ENCODE measurements around the gene IP6K1. TPM values are rescaled to one million over a fixed set of nuclear protein-coding genes. Genes with fewer than 3 reads are reported as not detected.
"Not testable (repeated sequence)": the region's sequence is repeated elsewhere in the genome, so short reads cannot be mapped to it uniquely, and the experiment has no call there.

Gene IP6K1
- total RNA-seq, 1 donor from 2014 or later = 18.5 TPM

DNA sequence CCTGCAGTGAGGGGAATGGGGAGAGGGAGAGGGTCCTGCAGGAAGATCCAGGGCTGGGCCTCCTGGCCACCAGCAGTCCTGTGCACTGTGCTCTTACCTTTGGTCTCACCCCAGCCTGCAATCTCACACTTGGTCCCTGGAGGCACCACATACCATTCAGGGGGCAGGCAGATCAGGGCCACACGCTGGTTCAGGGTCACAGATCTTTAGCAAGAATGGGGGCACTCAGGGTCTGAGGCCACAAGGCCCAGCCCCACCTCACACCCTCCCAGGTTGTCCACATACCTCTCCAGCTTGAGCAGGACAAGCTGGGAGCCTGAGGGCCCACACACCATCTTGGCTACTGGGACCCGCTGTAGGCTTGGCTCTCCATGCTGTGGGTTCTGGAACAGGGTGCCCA is 101.9 kb downstream of the IP6K1 start:
- ATAC-seq; intact Hi-C loops (cut with micrococcal nuclease); DNase-seq: not testable (repeated sequence)

DNA sequence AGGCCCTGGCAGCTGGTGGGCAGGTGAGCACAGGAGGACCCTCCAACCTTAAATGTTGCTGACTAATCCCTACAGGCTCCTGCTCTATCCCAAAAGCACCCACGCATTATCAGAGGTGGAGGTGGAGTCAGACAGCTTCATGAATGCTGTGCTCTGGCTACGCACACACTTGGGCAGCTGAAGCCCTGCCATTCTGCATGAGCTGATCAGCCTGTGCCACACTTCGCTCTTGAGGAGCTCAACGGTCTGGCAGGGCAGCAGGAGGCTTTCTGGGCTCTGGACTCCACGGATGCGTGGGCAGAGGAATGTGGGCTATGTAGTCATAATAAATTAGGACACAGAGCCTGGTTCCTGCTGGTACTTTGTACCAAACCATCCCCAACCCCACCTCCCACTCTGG is 103.2 kb downstream of the IP6K1 start:
- DNase-seq = no peak
- intact Hi-C loops (cut with micrococcal nuclease) = no loop called here

DNA sequence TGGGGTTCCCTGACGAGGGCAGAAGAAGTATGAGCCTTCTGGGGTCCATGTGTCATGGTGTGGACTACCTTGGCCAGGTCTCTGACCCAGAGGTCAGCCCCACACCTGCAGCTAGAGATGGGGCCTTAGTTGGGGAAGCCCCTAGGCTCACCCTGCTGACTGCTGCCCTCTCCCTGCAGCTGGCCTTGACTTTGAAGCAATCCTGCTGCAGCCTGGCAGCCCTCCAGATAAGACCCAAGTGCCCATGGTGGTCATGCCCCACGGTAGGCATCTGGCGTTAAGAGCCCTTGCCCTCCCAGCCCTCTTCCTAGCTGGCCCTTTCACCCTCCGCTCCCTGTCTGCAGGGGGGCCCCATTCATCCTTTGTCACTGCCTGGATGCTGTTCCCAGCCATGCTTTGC is 104.8 kb downstream of the IP6K1 start:
- no peak for ATAC-seq
- intact Hi-C loops (cut with micrococcal nuclease) = no loop called here
- no peak for DNase-seq

More for the DNA sequence above, 103.2 kb downstream of the IP6K1 start:
- ATAC-seq = no peak

DNA sequence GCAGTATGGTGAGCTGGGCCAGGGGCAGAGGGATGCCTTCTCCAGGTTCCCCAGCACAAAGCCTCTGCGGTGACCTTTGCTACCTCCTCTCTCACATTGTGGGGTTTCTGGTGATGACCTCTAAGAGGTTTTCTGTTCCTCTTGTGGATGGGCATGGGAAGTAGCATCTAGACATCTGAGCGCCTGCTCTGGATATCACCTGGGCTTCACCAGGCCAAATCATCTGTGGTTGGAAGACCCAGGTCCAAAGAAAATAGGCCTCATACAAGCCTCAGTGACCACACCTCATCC is 105.2 kb downstream of the IP6K1 start:
- no peak for DNase-seq
- intact Hi-C loops (cut with micrococcal nuclease) = no loop called here
- no peak for ATAC-seq

DNA sequence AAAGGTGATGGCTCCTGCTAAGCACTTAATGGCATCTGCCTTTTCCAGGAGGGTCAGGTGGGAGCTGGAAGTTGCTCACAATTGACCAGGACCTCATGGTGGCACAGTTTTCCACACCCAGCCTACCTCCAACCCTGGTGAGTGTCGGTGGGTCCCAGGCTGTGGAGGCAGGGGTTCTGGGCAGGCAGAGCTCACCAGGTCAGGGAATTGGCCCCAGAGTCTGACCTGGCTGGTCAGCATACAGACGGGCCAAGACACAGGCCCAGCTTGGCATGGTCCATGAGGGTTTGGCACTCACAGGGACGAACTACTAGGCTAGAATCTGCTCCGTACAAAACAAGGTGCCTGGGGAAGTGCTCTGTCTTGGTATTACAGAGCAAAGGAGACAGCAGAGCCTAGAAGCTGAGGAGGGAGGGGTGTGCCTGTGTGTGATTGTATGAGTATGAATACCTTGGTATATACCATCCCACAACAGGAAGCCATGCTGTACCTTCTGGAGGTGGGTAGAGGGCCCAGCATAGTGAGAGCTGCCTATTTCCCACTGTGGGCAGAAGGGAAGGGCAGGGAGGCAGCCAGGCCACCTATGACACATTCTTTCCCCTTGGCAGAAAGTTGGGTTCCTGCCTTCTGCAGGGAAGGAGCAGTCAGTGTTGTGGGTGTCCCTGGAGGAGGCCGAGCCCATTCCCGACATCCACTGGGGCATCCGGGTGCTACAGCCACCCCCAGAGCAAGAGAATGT is 105.7 kb downstream of the IP6K1 start:
- no peak for ATAC-seq
- intact Hi-C loops (cut with micrococcal nuclease) = no loop called here
- DNase-seq = no peak

DNA sequence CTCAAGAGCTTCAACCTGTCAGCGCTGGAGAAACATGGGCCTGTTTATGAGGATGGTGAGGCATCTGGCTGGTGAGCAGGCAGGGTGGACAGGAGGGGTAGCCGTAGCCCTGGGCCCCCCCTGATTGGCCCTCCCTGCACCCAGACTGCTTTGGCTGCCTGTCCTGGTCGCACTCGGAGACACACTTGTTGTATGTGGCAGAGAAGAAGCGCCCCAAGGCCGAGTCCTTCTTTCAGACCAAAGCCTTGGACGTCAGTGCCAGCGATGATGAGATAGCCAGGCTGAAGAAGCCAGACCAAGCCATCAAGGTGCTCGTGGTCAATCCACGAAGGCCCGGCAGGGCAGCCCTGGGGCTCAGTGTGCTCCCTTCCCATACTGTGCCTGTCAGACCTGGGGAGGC is 110.4 kb downstream of the IP6K1 start:
- DNase-seq (no peak), ATAC-seq (no peak)
- intact Hi-C loops (cut with micrococcal nuclease) = no loop called here

DNA sequence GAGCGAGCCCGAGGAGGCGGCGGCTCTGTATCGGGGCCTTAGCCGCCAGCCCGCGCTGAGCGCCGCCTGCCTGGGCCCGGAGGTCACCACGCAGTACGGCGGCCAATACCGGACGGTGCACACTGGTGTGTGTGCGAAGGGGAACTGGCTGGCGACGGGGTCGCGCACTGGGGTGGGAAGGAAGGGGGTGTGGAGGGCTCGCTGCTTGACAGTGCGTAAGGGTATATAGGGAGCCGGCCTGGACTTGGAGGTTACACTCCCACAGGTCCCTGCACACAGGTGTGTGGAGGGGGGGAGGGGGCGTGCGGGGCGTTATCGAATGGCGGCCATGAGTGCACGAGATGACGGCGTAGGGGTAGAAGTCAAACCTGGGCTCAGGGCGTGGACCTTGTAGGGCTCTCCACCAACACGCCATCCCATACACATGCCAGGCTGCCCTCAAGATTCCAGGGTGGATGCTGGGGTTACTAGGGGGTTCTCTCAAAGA is 111.8 kb downstream of the IP6K1 start:
- DNase-seq (peak; percentile 43), ATAC-seq (peak; percentile 42)
- intact Hi-C loops (cut with micrococcal nuclease) = loop anchor here (5.0 kb wide), 1 partner anchor 137 kb away; no protein-coding TSS in a partner anchor

Small RNAs within 50 kb of the gene (microRNA-seq; reads per million reads assigned to microRNA genes)
- not detected for gene MIR5193 (ENCODE audit: borderline number of aligned reads)

Other genes starting within 250 kb of the IP6K1 start
- 0.30 TPM for gene BSN, start 232.1 kb downstream of the IP6K1 start, total RNA-seq
- gene APEH, start 112.2 kb downstream of the IP6K1 start, total RNA-seq = 113 TPM
- 6.6 TPM for gene MST1, start 97.1 kb downstream of the IP6K1 start, total RNA-seq
- gene RNF123, start 97.0 kb downstream of the IP6K1 start, total RNA-seq = 45.3 TPM
- gene AMIGO3, start 66.9 kb downstream of the IP6K1 start, total RNA-seq = not detected
- 16.4 TPM for gene GMPPB, start 62.6 kb downstream of the IP6K1 start, total RNA-seq
- gene CDHR4, start 13.3 kb upstream of the IP6K1 start, total RNA-seq = not detected
- 1.7 TPM for gene INKA1, start 16.7 kb upstream of the IP6K1 start, total RNA-seq
- gene UBA7, start 27.4 kb upstream of the IP6K1 start, total RNA-seq = 26.7 TPM
- 1.2 TPM for gene TRAIP, start 70.0 kb upstream of the IP6K1 start, total RNA-seq
- not detected for gene CAMKV, start 83.4 kb upstream of the IP6K1 start, total RNA-seq
- gene MST1R, start 117.3 kb upstream of the IP6K1 start, total RNA-seq = 2.3 TPM
- 8.1 TPM for gene MON1A, start 143.3 kb upstream of the IP6K1 start, total RNA-seq
- 48.4 TPM for gene RBM6, start 153.6 kb upstream of the IP6K1 start, total RNA-seq

Measured in left ventricle myocardium superior (tissue), 1 donor.